Tongue (tissue), 2 donors: Measurements from ENCODE around the gene NCS1. TPM values are rescaled to one million over a fixed set of nuclear protein-coding genes. Genes with fewer than 3 reads are reported as not detected.
"Not testable (repeated sequence)": the region's sequence is repeated elsewhere in the genome, so short reads cannot be mapped to it uniquely, and the experiment has no call there.

Source experiments
- DNase-seq: peaks from one replicate; pipeline ENCODE4 v3.0.0-alpha.2; 2015
- total RNA-seq: library from RNA; depleted of rRNA; stranded (reverse); fragments of >200 nt; gene quantifications from one replicate; pipeline ENCODE4 v1.2.3, GENCODE V29; 2014

NCS1 gene
- total RNA-seq, 1 donor from 2014 or later, result 20.2 TPM

DNA sequence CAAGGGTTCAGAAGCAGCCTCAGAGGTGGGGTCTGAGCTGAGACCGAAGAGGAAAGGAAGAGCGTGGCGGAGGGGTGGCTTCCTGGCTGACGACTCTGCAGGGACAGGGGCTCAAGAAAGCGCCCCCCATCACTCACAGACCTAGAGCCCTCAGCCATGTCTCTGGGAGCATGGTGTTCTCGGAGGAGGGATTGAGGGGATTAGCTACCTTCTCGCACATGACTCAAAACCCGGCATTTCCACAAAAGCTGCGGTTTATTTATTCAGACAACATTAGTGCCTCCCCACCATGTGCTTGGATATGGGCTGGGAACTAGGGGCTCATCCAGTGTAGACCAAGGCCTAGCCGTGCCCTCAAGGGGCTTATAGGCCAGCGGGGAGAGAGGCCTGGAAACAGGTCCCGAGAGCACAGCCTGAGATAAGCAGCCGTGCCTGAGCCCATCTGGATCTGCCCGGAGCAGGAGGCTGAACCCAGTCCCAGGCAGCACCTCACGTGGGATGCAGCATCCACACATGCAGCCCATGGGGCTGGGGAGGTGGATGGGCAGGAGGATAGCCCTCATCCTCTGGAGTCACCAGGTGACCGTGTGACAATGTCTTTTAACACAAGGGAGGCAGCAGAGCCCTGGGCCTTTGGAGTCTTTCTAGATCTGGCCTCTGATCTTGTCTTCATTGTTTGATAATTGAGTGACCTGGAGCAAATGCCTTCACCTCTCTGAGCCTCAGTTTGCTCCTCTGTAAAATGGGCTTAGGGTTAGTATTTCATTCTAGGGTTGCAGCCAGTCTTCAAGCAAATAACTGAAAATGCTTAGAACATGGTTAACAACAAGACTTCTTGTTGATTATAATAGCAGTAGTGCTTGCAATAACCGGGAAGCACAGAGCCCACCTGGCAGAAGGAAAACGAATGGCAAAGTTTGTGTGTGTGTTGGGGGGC lies 92.5 kb downstream of the NCS1 start:
- DNase-seq, result no peak

GRCh38 chr9:130265431-130266235 lies 93.4 kb downstream of the NCS1 start, which contains the start of gene HMCN2:
Gene HMCN2, plus strand, starts transcription at chr9:130265760. Its CDS starts 119 bp downstream, at chr9:130265879.
- peak; percentile 42 for DNase-seq

DNA sequence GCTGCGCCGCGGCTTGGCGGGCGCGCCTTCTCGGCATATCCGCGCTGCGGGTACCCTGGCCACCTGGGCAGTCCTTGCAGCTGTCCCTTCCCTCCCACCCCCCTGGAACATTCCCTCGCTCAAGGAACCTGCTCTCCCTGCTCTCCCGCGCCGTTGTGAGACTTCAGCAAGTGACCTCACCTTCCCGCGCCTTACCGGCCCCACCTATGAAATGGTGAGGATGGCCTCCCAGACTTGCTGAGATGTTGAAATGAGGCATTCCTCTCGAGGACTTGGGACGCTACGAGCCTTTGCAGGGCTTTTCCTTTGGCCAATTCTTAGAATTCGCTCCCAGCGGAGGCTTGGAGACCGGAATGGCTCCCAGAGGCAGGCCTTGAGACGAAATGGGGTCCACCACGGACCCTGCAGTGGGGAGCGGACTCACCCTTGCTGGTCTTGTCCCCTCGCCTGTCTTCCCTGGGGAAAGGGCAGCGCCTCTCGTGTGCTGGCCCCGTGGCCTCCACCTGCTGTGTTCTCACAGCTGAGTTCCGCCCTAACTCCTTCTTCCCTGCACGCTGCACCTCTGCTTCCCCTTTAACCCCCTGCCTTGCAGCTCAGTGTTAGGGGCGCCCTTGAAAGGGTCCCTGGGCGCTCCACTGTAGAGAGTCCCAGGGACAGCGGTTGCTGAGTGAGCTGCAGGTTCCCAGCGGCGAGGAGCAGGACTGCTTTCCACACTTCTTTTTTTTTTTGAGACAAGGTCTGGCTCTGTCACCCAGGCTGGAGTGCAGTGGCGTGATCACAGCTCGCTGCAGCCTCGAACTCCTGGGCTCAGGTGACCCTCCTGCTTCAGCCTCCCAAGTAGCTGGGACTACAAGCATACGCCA lies 94.3 kb downstream of the NCS1 start:
- DNase-seq, result peak; percentile 19

- no peak for DNase-seq
These were observed 95.7 kb downstream of the NCS1 start for GRCh38 chr9:130267930-130268329.

GRCh38 chr9:130268521-130269211 lies 96.5 kb downstream of the NCS1 start:
- DNase-seq, result peak; percentile 59

- DNase-seq, result no peak
These were observed 99.3 kb downstream of the NCS1 start for GRCh38 chr9:130271473-130271872.

DNA sequence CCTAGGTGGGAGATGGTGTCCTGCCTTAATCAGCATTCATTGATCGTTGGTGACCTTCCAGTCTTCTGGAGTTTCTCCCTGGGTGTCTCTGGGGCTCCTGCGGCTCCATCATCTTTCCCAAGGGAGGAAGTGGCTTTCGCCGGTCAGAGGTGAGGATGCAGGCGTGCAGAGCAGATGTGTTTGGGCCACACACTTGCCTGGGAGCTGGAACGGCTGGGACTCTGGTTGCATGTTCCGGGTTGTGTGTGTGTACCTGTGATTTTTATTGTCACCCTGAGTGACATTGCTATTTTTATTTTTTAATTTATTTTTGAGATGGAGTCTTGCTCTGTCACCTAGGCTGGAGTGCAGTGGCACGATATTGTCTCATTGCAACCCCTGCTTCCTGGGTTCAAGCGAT lies 103.0 kb downstream of the NCS1 start:
- no peak for DNase-seq

GRCh38 chr9:130276121-130276520 lies 103.9 kb downstream of the NCS1 start:
- no peak for DNase-seq

DNA sequence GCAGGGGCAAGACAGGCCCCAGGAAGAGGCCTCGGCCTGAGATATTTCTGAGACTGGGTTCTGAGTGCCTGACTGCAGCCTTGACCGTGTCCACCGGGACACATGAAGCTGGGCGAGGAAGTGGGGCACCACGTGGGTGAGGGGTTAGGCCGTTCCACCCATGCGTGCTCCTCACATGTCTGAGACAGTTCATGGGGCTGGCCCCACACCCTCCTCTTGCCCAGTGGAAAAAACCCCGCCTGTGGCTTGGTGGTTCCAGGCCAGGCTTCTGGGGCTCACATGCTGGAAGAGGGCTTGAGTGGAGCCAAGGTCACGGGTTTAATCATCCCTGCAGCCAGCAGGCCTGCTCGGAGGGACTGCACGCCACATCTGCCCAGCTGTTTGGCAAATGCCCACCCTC lies 104.8 kb downstream of the NCS1 start:
- no peak for DNase-seq

GRCh38 chr9:130277525-130277924 lies 105.3 kb downstream of the NCS1 start:
- DNase-seq, result not testable (repeated sequence)

DNA sequence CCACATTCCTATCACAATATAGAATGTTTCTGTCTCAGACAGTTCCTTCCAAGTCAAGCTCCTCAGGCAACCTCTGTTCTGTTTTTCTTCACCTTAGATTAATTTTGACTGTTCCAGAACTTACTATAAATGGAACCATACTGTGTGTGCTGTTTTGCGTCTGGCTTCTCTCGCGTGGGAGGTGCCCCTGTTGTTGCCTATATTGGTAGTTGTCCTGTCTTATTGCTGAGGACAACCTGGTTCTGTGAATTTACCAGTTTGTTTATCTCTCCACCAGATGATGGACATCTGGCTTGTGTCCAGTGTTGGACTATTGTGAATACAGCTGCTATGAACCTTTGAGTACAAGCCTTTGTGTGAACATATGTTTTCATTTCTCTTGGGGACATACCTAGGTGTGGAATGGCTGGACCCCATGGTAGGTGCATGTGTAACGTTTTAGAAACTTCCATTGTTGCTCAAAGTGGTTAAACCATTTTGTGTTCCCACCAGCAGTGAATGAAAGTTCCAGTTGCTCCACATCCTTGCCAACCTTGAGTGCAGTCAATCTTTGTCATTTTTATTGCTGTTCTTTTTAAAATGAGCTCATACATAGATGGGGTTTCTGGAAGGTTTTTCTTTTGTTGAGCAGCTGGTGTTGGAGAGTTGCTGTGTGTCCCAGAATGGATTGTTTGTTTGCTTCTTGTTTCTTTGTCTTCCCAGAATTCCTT lies 111.5 kb downstream of the NCS1 start:
- DNase-seq, result peak; percentile 87

DNA sequence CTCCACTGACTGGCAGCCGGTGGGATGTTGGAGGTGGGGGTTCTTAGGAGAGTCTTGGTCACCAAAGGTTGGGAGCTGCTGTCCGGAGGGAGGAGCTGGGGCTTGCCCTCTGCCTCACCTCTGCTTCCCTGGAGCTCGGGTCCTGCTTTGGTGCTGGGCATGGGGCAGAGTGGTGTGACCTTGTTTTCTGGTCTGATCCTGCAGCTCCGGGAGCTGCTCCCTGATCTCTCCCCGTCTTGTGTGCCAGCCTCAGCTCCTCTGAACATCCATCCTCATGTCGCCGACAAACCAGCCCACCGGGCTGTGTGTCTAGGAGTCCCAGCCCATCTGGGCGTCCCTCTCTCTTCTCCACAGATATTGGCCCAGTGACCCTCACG lies 112.0 kb downstream of the NCS1 start:
- no peak for DNase-seq

GRCh38 chr9:130284690-130285089 lies 112.5 kb downstream of the NCS1 start:
- DNase-seq, result no peak

- no peak for DNase-seq
These were observed 113.1 kb downstream of the NCS1 start for GRCh38 chr9:130285271-130285670.

DNA sequence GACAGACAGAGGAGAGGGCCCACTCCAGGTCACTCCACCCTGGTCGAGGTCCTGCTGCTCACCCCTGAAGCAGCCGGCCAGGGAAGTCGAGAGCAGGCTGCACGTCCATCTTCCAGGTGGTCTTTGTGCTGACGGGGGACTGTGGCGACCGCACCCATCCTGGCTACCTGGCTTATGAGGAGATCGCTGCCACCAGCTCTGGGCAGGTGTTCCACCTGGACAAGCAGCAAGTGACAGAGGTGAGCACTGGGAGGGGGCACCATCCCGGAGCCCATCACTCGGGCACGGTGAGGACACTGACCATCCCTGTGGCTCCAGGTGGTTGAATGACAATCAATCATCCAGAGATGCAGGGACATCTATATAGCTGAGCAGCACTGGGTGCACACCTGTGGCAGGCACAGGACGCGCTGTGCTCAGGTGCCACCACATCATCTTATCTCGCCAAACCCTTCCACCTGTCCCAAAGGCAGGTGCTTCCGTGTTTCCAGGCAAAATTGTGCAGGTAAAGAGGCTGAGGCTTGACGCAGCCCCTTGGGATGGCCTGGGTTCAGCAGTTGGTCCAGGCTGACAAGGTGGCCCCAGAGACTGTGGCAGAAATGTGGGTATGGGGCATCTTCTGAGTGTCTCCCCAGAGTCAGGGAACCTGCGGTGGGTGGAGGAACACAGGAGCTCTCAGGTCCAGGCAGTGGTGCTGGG lies 114.0 kb downstream of the NCS1 start:
- DNase-seq, result no peak

Other genes with a start within 250 kb of the NCS1 start
- 38.2 TPM for gene FNBP1, start 129.2 kb upstream of the NCS1 start, total RNA-seq
- 30.0 TPM for gene GPR107, start 118.5 kb upstream of the NCS1 start, total RNA-seq
- 30.9 TPM for gene HMCN2, start 93.4 kb downstream of the NCS1 start, total RNA-seq